GM23338 (cell line): ENCODE results near the gene KCNAB1. TPM values are rescaled to one million over a fixed set of nuclear protein-coding genes. Genes with fewer than 3 reads are reported as not detected.

ENCODE experiments used
- ATAC-seq: fragments of 200-7000 bp; cut with Tn5 transposase; 3 replicates; pipeline ENCODE4 v1.9.1; 2020
- DNase-seq: peaks from one replicate; pipeline ENCODE4 v3.0.0-alpha.2; 2015; ENCODE audit warnings: low spot score
- H2AFZ ChIP-seq: fragments of 200-600 bp; sonication (generic); 2 replicates; pipeline ENCODE4 v1.8.0; 2016; ENCODE audit warnings: antibody characterized with exemption, mild to moderate bottlenecking, moderate library complexity
- H3F3A ChIP-seq: fragments of 200-600 bp; sonication (generic); replicated peaks from 2 replicates; pipeline ENCODE4 v1.8.0; 2017; ENCODE audit warnings: antibody characterized with exemption, mixed run types, low read depth
- H3K27ac ChIP-seq: fragments of 200-600 bp; sonication (generic); 2 replicates; pipeline ENCODE4 v1.6.1; 2016; ENCODE audit warnings: low read depth
- H3K27me3 ChIP-seq: fragments of 200-600 bp; sonication (generic); 2 replicates; pipeline ENCODE4 v1.8.0; 2016; ENCODE audit warnings: mild to moderate bottlenecking, mixed run types, moderate library complexity; ENCODE audit not compliant: insufficient read depth
- H3K36me3 ChIP-seq: fragments of 200-600 bp; sonication (generic); 2 replicates; pipeline ENCODE4 v1.8.0; 2016; ENCODE audit warnings: mild to moderate bottlenecking; ENCODE audit not compliant: insufficient read depth
- H3K4me1 ChIP-seq: fragments of 200-600 bp; sonication (generic); 2 replicates; pipeline ENCODE4 v1.8.0; 2016; ENCODE audit warnings: mild to moderate bottlenecking, moderate library complexity; ENCODE audit not compliant: insufficient read depth
- H3K4me2 ChIP-seq: fragments of 200-600 bp; sonication (generic); 2 replicates; pipeline ENCODE4 v1.7.1; 2017; ENCODE audit warnings: mixed run types
- H3K4me3 ChIP-seq: fragments of 200-600 bp; sonication (generic); 2 replicates; pipeline ENCODE4 v1.6.1; 2016; ENCODE audit warnings: mixed run types
- H3K79me2 ChIP-seq: fragments of 200-600 bp; sonication (generic); replicated peaks from 2 replicates; pipeline ENCODE4 v1.8.0; 2017; ENCODE audit warnings: mild to moderate bottlenecking; ENCODE audit not compliant: insufficient read depth
- H3K9me2 ChIP-seq: fragments of 200-600 bp; sonication (generic); 2 replicates; pipeline ENCODE4 v1.8.0; 2017; ENCODE audit not compliant: insufficient read depth
- H4K20me1 ChIP-seq: fragments of 200-600 bp; sonication (generic); replicated peaks from 2 replicates; pipeline ENCODE4 v1.8.0; 2017; ENCODE audit warnings: mild to moderate bottlenecking; ENCODE audit not compliant: insufficient read depth
- H3K27ac Mint-ChIP-seq: 2 replicates; pipeline ENCODE4 v1.8.0; 2020; ENCODE audit warnings: inconsistent platforms, mild to moderate bottlenecking, moderate library complexity, mixed read lengths
- H3K27me3 Mint-ChIP-seq: 3 replicates; pipeline ENCODE4 v1.8.0; 2022; ENCODE audit warnings: low read depth, mild to moderate bottlenecking, moderate library complexity, mixed read lengths, inconsistent platforms; ENCODE audit not compliant: insufficient read depth, poor library complexity
- H3K36me3 Mint-ChIP-seq: 3 replicates; pipeline ENCODE4 v1.8.0; 2021; ENCODE audit warnings: low read depth, mild to moderate bottlenecking, inconsistent platforms, moderate library complexity, mixed read lengths
- H3K4me1 Mint-ChIP-seq: 3 replicates; pipeline ENCODE4 v1.8.0; 2020; ENCODE audit warnings: mild to moderate bottlenecking, inconsistent platforms, mixed read lengths
- H3K4me3 Mint-ChIP-seq: 3 replicates; pipeline ENCODE4 v1.8.0; 2021; ENCODE audit warnings: moderate library complexity, mild to moderate bottlenecking, inconsistent platforms, mixed read lengths
- H3K9me3 Mint-ChIP-seq: 3 replicates; pipeline ENCODE4 v1.8.0; 2020; ENCODE audit warnings: moderate library complexity, mild to moderate bottlenecking, inconsistent platforms, mixed read lengths
- CREB1 ChIP-seq: fragments of 250-450 bp; sonication (Bioruptor Pico); IDR thresholded peaks from 2 replicates; pipeline ENCODE4 v1.5.0; 2020; ENCODE audit warnings: low read depth, mild to moderate bottlenecking, moderate library complexity
- CTCF ChIP-seq, 2 experiments: fragments of 200-600 bp in 1 of 2; sonication (generic) in 1 of 2; conservative IDR thresholded peaks; 2 replicates each; pipeline versions ENCODE4 v1.5.1 to v1.6.1; 2016 to 2017; ENCODE audit warnings: antibody characterized with exemption in 2 of 2, low read depth in 2 of 2, mild to moderate bottlenecking in 2 of 2, moderate library complexity in 1 of 2
- ETS1 ChIP-seq: IDR thresholded peaks from 2 replicates; pipeline ENCODE4 v1.6.1; 2016; ENCODE audit warnings: antibody characterized with exemption
- EZH2 ChIP-seq: fragments of 200-600 bp; sonication (generic); IDR thresholded peaks from one replicate; pipeline ENCODE4 v1.8.0; 2017; ENCODE audit warnings: antibody characterized with exemption, mild to moderate bottlenecking, low read depth; ENCODE audit not compliant: unreplicated experiment
- EZH2phosphoT487 ChIP-seq: fragments of 200-600 bp; sonication (generic); IDR thresholded peaks from one replicate; pipeline ENCODE4 v1.8.1; 2018; ENCODE audit warnings: antibody characterized with exemption; ENCODE audit not compliant: unreplicated experiment
- JUNB ChIP-seq: IDR thresholded peaks from one replicate; pipeline ENCODE4 v1.6.1; 2016; ENCODE audit warnings: antibody characterized with exemption; ENCODE audit not compliant: unreplicated experiment
- NANOG ChIP-seq: IDR thresholded peaks from 2 replicates; pipeline ENCODE4 v1.6.1; 2016; ENCODE audit warnings: antibody characterized with exemption, borderline replicate concordance
- POLR2AphosphoS5 ChIP-seq: IDR thresholded peaks from 2 replicates; pipeline ENCODE4 v1.6.1; 2016; ENCODE audit warnings: antibody characterized with exemption, low read depth
- REST ChIP-seq: IDR thresholded peaks from one replicate; pipeline ENCODE4 v1.6.1; 2018; ENCODE audit warnings: antibody characterized with exemption; ENCODE audit not compliant: unreplicated experiment
- STAT1 ChIP-seq: IDR thresholded peaks from one replicate; pipeline ENCODE4 v1.6.1; 2016; ENCODE audit warnings: antibody characterized with exemption; ENCODE audit not compliant: unreplicated experiment
- ZNF114 ChIP-seq: fragments of 250-450 bp; sonication (Bioruptor Pico); IDR thresholded peaks from 2 replicates; pipeline ENCODE4 v1.5.0; 2020; ENCODE audit warnings: mild to moderate bottlenecking, moderate library complexity
- ZNF331 ChIP-seq: fragments of 250-450 bp; sonication (Bioruptor Pico); IDR thresholded peaks from 2 replicates; pipeline ENCODE4 v1.5.0; 2020; ENCODE audit warnings: low read depth, mild to moderate bottlenecking, moderate library complexity
- polyA plus RNA-seq: library from polyadenylated mRNA; unstranded; fragments of >200 nt; fragmentation: Nextera tagmentation; extraction: Ambion mirVana; gene quantifications from 2 replicates; pipeline ENCODE4 v1.2.1, GENCODE V29; 2016
- total RNA-seq: library from RNA; depleted of rRNA; stranded (reverse); fragments of >200 nt; shearing (Covaris generic); gene quantifications from 2 replicates; pipeline ENCODE4 v1.2.3, GENCODE V29; 2014

The KCNAB1 gene
- total and polyA plus RNA-seq, 2 experiments from 2014 or later, result 0.69 to 2.6 TPM

- no peak for TF ChIP-seq CTCF (conservative IDR thresholded peaks at IDR 0.05; ENCODE audit: low read depth in 2 of 2)
- no peak for TF ChIP-seq JUNB
- no peak for TF ChIP-seq POLR2AphosphoS5
- TF ChIP-seq NANOG, result no peak
- no peak for TF ChIP-seq ZNF331 (CRISPR knock-in tag)
- TF ChIP-seq EZH2, result no peak
- no peak for TF ChIP-seq ETS1
- no peak for TF ChIP-seq ZNF114 (CRISPR knock-in tag)
- no peak for TF ChIP-seq EZH2phosphoT487
- TF ChIP-seq REST, result no peak
- no peak for TF ChIP-seq STAT1
These were observed 139.5 kb downstream of the KCNAB1 start (continued) for GRCh38 chr3:156259896-156260295.

GRCh38 chr3:156260331-156260730 is 140.0 kb downstream of the KCNAB1 start:
- Mint-ChIP-seq H3K9me3 (no peaks in the 10 kb centered on the region), H3K4me1 (peaks cover 10% of the 10 kb centered on the region), H3K4me3 (no peak overlapping the region), H3K36me3 (no peaks in the 10 kb centered on the region), H3K27ac (no peak overlapping the region), H3K27me3 (no peaks in the 10 kb centered on the region)
- no peak overlapping the region for H3K4me3 ChIP-seq
- H3K36me3 ChIP-seq, result no peaks in the 10 kb centered on the region
- H3K4me2 ChIP-seq, result no peak overlapping the region
- ATAC-seq (no peak), DNase-seq (no peak)
- no peaks in the 10 kb centered on the region for H3F3A ChIP-seq
- H3K4me1 ChIP-seq, result no peaks in the 10 kb centered on the region; the same call in 1 of the 2 replicates
- H3K27ac ChIP-seq, result no peak overlapping the region
- no peaks in the 10 kb centered on the region for H3K79me2 ChIP-seq
- no peaks in the 10 kb centered on the region for H4K20me1 ChIP-seq
- H3K27me3 ChIP-seq, result no peaks in the 10 kb centered on the region
- H3K9me2 ChIP-seq, result no peaks in the 10 kb centered on the region; the same call in 1 of the 2 replicates
- no peak overlapping the region for H2AFZ ChIP-seq
- no peak for TF ChIP-seq CTCF (conservative IDR thresholded peaks at IDR 0.05; ENCODE audit: low read depth in 2 of 2)
- no peak for TF ChIP-seq POLR2AphosphoS5
- TF ChIP-seq JUNB, result no peak
- TF ChIP-seq ZNF114 (CRISPR knock-in tag), result no peak
- TF ChIP-seq NANOG, result no peak
- TF ChIP-seq ZNF331 (CRISPR knock-in tag), result no peak
- no peak for TF ChIP-seq CREB1 (CRISPR knock-in tag)
- no peak for TF ChIP-seq ETS1
